ENCODE results near the gene DAZAP1.
"Not testable (repeated sequence)": the region's sequence is repeated elsewhere in the genome, so short reads cannot be mapped to it uniquely, and the experiment has no call there.

Gene DAZAP1

DNA sequence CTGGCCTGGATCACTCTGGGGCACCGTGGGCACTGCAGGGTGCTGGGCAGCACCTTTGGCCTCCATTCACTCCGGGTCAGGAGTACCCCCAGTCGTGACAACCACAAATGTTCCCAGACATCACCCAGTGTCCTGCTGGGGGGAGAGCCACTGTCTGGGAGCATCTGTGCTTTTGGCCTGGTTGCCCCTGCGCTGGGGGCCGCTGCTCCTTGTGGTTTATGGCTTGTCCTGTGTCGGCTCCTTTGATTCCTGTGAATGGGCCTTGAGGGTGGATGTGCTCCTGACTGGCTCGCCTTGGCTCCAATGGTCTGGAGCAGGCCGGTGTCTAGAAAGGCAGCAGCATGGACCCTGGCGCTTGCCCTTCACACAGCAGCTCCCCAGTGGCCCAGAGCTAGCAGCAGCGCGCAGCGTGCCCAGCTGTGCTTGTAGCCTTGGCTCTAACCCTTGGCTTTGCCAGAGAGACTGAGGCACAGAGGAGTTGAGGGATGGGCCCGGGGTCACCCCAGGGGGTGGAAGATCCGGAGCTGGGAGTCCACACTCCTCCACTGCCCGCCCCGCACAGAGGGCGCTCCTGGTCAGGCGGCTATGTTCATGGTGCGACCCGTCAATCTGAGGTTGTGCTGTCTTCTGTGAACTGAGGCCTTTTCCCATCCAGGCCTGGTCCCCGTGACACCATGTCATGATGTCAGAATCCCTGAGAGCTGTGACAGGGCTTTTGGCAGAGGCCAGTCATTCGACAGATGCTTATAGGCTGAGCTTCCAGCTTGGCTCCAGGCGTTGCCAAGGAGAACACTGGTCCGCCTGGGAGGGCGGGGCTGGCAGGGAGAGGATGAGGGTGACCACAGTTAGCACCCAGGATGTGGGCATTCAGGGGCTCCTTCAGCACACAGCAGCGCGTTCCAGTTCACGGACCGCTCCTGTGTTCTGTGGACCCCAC lies 4.1 kb downstream of the DAZAP1 start:
- no peak for DNase-seq (ENCODE audit: low spot score)

GRCh38 chr19:1412323-1412923 lies 5.0 kb downstream of the DAZAP1 start:
- no peak for DNase-seq (ENCODE audit: low spot score)

- no peak for DNase-seq (ENCODE audit: low spot score)
Observed at GRCh38 chr19:1412995-1413800, 5.8 kb downstream of the DAZAP1 start.

DNA sequence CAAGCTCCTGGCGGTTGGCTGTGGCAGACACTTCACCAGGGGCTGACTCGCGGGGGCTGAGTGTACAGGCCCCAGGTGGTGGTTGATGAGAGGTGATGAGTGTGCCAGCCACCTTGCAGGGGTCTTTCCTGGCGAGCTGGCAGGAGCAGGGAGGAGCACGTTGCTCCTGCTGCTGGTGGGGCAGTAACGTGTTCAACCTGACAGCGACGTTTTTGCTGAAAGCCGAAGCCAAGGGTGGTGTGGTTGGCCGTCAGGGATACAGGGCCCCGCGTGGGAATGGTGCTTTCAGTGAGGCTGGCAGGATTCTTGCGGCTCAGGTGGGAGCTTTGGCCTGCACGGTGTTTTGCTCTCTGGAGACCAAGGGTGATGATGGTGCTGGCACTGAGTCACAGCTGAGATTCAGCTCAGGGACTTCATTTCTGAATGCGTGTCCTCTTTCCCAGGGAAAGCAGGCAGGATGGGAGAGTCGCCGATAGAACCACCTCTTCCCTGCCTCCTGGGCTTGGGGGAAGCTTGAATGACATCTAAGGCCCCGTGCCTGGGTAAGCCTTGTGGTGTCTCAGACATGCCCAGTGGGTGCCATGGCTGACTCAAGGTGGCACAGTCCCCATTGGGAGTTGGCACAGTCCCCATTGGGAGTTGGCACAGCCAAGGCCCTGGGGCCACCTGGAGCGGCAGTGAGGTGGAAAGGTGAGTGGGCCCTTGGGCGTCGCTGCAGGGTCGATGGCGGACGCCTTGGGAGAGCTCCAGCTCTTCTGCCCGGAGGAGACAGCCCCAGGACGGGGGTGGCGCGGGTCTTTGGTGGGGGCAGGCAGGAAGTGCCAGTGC lies 8.8 kb downstream of the DAZAP1 start:
- no peak for DNase-seq (ENCODE audit: low spot score)

GRCh38 chr19:1417145-1417544 lies 9.8 kb downstream of the DAZAP1 start:
- DNase-seq (ENCODE audit: low spot score) = no peak

DNA sequence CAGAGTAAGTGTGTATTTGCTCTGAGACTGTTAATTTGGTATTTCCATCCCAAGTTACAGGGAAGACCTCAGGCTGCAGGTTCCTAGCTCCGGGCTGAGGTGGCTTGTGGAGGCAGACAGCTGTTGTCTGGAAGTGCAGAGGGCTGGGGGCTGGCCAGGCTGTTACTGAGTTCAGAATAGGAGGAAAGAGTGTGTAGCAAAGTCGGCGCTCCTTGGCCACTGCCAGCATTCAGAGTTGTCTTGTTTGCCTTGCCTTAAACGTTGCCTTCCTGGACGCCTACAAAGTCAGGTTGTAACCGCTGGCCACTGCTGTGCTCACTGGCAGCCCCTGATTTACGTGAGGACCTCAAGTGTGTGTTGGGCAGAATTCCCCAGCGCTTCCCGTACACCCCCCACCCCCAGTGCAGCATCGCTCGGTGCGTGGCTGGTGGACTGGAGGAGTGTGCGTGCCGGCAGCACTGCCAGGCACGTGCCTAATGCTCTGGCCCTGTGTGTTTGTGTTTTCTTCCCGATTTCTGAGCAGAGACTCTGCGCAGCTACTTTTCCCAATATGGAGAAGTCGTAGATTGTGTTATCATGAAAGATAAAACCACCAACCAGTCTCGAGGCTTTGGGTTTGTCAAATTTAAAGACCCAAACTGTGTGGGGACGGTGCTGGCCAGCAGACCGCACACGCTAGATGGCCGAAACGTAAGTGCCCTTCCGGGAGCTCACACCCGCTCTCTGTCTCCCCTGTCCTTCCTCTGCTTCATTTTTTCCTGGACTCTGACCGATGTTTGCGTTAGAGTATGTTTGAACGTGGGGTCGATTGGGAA lies 10.5 kb downstream of the DAZAP1 start:
- no peak for DNase-seq (ENCODE audit: low spot score)

- DNase-seq (ENCODE audit: low spot score) = no peak
Observed at GRCh38 chr19:1418496-1418775, 11.1 kb downstream of the DAZAP1 start.

DNA sequence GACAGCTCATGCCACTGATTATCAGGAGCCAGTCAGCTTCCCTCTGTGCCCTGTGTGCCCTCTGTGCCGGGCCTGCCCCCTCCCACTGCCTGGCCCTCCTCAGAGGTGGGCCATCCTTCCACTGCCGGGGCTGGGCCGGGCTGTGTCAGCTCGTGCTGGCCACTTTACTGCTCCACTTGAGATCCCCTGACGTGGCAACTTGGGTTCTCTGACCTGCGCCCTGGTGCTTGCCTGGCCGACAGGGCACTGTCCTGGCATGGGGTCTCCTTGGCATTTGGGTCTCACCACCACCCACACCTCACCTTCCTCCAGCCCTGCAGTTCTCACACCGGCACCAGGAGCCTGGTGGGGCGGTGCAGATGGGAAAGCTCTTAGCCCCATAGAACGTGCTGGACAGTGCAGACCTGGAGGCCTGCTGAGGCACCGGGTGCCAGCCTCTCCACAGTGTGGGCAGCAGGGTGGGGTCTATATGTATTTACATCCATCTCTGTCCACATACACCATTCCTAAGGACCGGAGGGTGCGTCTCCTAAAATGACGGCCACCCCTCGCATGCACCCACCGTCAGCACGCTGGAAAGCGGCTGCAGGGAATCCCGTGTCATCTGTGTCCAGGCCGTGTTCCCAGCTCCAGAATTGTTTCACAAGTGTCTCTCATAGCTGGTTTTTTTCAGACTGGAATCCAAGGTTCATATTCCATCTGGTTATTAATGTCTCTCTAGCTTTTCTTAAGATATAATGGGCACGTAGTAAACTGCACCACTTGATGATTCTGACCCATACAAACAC lies 11.8 kb downstream of the DAZAP1 start:
- no peak for DNase-seq (ENCODE audit: low spot score)

DNA sequence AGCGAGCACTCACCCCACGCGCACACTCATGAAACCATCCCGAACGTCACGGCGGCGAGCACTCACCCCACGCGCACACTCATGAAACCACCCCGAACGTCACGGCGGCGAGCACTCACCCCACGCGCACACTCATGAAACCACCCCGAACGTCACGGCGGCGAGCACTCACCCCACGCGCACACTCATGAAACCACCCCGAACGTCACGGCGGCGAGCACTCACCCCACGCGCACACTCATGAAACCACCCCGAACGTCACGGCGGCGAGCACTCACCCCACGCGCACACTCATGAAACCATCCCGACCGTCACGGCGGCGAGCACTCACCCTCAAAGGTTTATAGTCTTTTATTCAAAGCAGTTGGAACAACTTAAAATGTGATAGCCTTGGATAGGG lies 12.7 kb downstream of the DAZAP1 start:
- DNase-seq (ENCODE audit: low spot score) = not testable (repeated sequence)

GRCh38 chr19:1420590-1420989 lies 13.2 kb downstream of the DAZAP1 start:
- DNase-seq (ENCODE audit: low spot score) = no peak

GRCh38 chr19:1421218-1421957 lies 14.0 kb downstream of the DAZAP1 start:
- no peak for DNase-seq (ENCODE audit: low spot score)

- no peak for DNase-seq (ENCODE audit: low spot score)
Observed at GRCh38 chr19:1421958-1422305, 14.5 kb downstream of the DAZAP1 start.

GRCh38 chr19:1422360-1422759 lies 15.0 kb downstream of the DAZAP1 start:
- no peak for DNase-seq (ENCODE audit: low spot score)

- no peak for DNase-seq (ENCODE audit: low spot score)
Observed at GRCh38 chr19:1422943-1423342, 15.6 kb downstream of the DAZAP1 start.

DNA sequence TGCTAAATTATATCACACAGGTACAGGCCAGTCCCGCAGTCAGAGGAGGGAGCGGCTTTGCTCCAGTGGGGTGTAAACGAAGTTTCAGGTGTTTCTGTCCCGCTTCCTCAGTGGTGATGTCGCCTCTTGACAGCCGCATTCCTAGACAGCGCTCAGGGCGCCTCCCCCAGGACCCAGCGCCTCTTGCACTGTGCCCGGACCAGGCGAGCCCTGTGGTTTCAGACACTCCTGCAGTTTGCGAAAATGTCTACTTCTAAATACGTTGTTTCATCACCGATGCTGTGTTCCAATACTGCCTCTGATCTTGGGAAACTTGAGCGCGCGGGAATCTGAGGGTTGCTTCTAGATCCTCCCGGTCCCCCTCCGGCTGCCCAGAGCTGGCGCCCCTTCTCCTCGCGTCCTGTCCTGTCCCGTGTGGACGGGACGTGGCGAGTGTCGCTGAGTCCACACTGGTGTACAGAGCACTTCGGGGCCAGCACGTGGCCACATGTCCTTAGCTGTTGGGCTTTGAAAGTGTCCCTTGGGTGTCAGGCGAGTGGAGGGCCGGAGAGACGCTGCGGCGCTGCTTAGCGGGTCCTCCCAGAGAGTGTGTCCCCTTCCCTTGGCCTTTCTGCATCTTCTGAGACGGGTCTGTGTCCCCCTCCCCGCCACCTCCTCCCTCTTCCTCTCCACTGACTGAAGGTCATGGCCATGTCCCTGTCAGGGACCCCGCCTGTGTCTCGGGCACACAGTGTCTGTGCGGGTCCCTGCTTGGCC lies 16.2 kb downstream of the DAZAP1 start:
- DNase-seq (ENCODE audit: low spot score) = no peak

DNA sequence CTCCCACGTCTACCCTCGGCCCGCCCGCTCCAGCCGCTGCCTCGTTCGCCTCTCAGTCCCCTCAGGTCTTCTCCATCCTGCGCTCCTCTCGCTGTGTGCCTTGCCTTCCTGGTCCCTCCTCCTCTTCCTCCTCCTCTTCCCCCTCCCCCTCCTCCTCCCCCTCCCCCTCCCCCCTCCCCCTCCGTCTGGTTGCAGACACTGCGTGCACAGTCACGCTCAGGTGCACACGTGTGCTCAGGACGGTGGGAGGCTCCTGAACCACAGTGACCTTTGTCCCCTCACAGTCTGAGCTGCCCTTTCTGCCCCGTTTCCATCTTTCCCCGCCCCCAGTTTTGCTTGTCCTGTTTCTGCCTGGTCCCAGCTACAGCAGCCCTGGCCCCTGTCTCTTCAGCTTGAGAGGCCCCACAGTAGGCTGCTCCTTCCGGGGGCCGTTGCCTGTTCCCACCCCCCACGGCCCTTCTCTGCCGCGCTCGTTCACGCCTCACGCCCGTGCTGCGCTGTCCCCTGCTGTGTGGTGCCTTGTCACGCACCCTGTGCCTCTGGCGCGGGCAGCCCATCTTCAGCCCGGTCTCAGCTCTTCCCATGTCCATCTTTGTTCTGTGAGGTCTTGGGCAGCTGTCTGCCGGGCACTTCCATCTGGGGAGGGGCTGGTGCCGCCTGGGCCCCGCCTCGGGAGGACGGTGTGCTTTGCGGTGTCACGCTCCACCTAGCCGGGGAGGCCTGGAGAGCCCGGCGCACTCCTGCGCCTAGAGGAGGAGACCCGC lies 17.0 kb downstream of the DAZAP1 start:
- DNase-seq (ENCODE audit: low spot score) = no peak

- DNase-seq (ENCODE audit: low spot score) = no peak
Observed at GRCh38 chr19:1425102-1425837, 17.9 kb downstream of the DAZAP1 start.

GRCh38 chr19:1425902-1426301 lies 18.5 kb downstream of the DAZAP1 start:
- DNase-seq (ENCODE audit: low spot score) = no peak
